Effector memory CD4-positive, alpha-beta T cell (primary cell): Measurements from ENCODE around the gene UACA.
"Not testable (repeated sequence)": the region's sequence is repeated elsewhere in the genome, so short reads cannot be mapped to it uniquely, and the experiment has no call there.

Experiments used
- DNase-seq, 3 donors: peaks; one replicate each; pipeline ENCODE4 v3.0.0-alpha.2; 2020
- H3K27ac ChIP-seq: 2 replicates; pipeline ENCODE4 v1.7.0; 2013; ENCODE audit warnings: mild to moderate bottlenecking, low read length, moderate library complexity; ENCODE audit not compliant: insufficient read depth, poor library complexity, severe bottlenecking
- H3K27me3 ChIP-seq: replicated peaks from 2 replicates; pipeline ENCODE4 v1.7.0; 2013; ENCODE audit warnings: mild to moderate bottlenecking, low read length; ENCODE audit not compliant: insufficient read depth, control insufficient read depth, poor library complexity, severe bottlenecking
- H3K36me3 ChIP-seq: 2 replicates; pipeline ENCODE4 v1.7.0; 2013; ENCODE audit warnings: mild to moderate bottlenecking, low read length, moderate library complexity; ENCODE audit not compliant: control insufficient read depth, insufficient read depth
- H3K4me1 ChIP-seq: 2 replicates; pipeline ENCODE4 v1.7.0; 2013; ENCODE audit warnings: low read length, mild to moderate bottlenecking; ENCODE audit not compliant: control insufficient read depth, insufficient read depth, poor library complexity, severe bottlenecking
- H3K4me3 ChIP-seq: 2 replicates; pipeline ENCODE4 v1.7.0; 2013; ENCODE audit warnings: low read length, low read depth, mild to moderate bottlenecking; ENCODE audit not compliant: insufficient read depth, poor library complexity, severe bottlenecking
- H3K9me3 ChIP-seq: 2 replicates; pipeline ENCODE4 v1.7.0; 2013; ENCODE audit warnings: mild to moderate bottlenecking, low read length, moderate library complexity; ENCODE audit not compliant: control insufficient read depth

UACA gene

GRCh38 chr15:70669966-70670658 is 93.2 kb downstream of the UACA start:
- Histone ChIP-seq H3K4me1 (peaks cover 11% of the 10 kb centered on the region), H3K27me3 (no peaks in the 10 kb centered on the region), H3K27ac (no peak overlapping the region), H3K4me3 (no peak overlapping the region), H3K36me3 (no peaks in the 10 kb centered on the region), H3K9me3 (no peaks in the 10 kb centered on the region)
- DNase-seq, result no peak

- Histone ChIP-seq H3K4me1 (peaks cover 11% of the 10 kb centered on the region), H3K36me3 (no peaks in the 10 kb centered on the region), H3K9me3 (no peaks in the 10 kb centered on the region), H3K27me3 (no peaks in the 10 kb centered on the region), H3K27ac (no peak overlapping the region), H3K4me3 (no peak overlapping the region)
- DNase-seq, result no peak
These were observed 94.3 kb downstream of the UACA start for GRCh38 chr15:70669006-70669602.

- Histone ChIP-seq H3K36me3 (no peaks in the 10 kb centered on the region), H3K27me3 (no peaks in the 10 kb centered on the region)
These were observed 97.8 kb downstream of the UACA start for GRCh38 chr15:70665599-70665998.

GRCh38 chr15:70664494-70664893 is 98.9 kb downstream of the UACA start:
- Histone ChIP-seq H3K9me3 (no peaks in the 10 kb centered on the region), H3K27me3 (no peaks in the 10 kb centered on the region), H3K27ac (no peak overlapping the region), H3K4me1 (no peaks in the 10 kb centered on the region), H3K36me3 (no peaks in the 10 kb centered on the region), H3K4me3 (no peak overlapping the region)
- DNase-seq, result no peak

More at GRCh38 chr15:70665599-70665998, 97.8 kb downstream of the UACA start:
- Histone ChIP-seq H3K4me1 (peaks cover 2% of the 10 kb centered on the region), H3K9me3 (no peaks in the 10 kb centered on the region), H3K4me3 (no peak overlapping the region), H3K27ac (no peak overlapping the region)
- no peak for DNase-seq

- H3K4me3 ChIP-seq, H3K4me1 ChIP-seq, H3K27ac ChIP-seq, H3K36me3 ChIP-seq, H3K27me3 ChIP-seq, DNase-seq, H3K9me3 ChIP-seq: not testable (repeated sequence)
These were observed 100.3 kb downstream of the UACA start for GRCh38 chr15:70663069-70663468.

GRCh38 chr15:70659662-70660061 is 103.7 kb downstream of the UACA start:
- no peaks in the 10 kb centered on the region for H3K9me3 ChIP-seq
- no peaks in the 10 kb centered on the region for H3K27me3 ChIP-seq
- no peak overlapping the region for H3K4me3 ChIP-seq
- H3K36me3 ChIP-seq, result no peaks in the 10 kb centered on the region
- H3K27ac ChIP-seq, result no peak overlapping the region
- H3K4me1 ChIP-seq, result no peaks in the 10 kb centered on the region
- DNase-seq, result no peak

- Histone ChIP-seq H3K36me3 (no peaks in the 10 kb centered on the region), H3K27me3 (no peaks in the 10 kb centered on the region), H3K4me1 (no peaks in the 10 kb centered on the region), H3K27ac (no peak overlapping the region), H3K4me3 (no peak overlapping the region), H3K9me3 (no peaks in the 10 kb centered on the region)
- no peak for DNase-seq
These were observed 104.7 kb downstream of the UACA start for GRCh38 chr15:70658641-70659040.

- Histone ChIP-seq H3K4me3 (no peak overlapping the region), H3K27ac (no peak overlapping the region), H3K4me1 (no peaks in the 10 kb centered on the region), H3K36me3 (no peaks in the 10 kb centered on the region), H3K9me3 (no peaks in the 10 kb centered on the region), H3K27me3 (no peaks in the 10 kb centered on the region)
- no peak for DNase-seq
These were observed 109.9 kb downstream of the UACA start for GRCh38 chr15:70653426-70653825.

GRCh38 chr15:70652341-70652740 is 111.0 kb downstream of the UACA start:
- H3K27ac ChIP-seq, result no peak overlapping the region
- no peaks in the 10 kb centered on the region for H3K36me3 ChIP-seq
- H3K9me3 ChIP-seq, result no peaks in the 10 kb centered on the region

GRCh38 chr15:70651303-70651845 is 112.0 kb downstream of the UACA start:
- Histone ChIP-seq H3K27me3 (no peaks in the 10 kb centered on the region), H3K27ac (no peak overlapping the region), H3K36me3 (no peaks in the 10 kb centered on the region), H3K4me1 (no peaks in the 10 kb centered on the region), H3K4me3 (no peak overlapping the region), H3K9me3 (no peaks in the 10 kb centered on the region)
- no peak for DNase-seq

More at GRCh38 chr15:70652341-70652740, 111.0 kb downstream of the UACA start:
- DNase-seq, result no peak
- Histone ChIP-seq H3K4me3 (no peak overlapping the region), H3K27me3 (no peaks in the 10 kb centered on the region), H3K4me1 (no peaks in the 10 kb centered on the region)
